ENCODE measurements around the gene MCM7.

MCM7 gene

GRCh38 chr7:100049441-100050291 lies 51.5 kb downstream of the MCM7 start, which contains the start of gene ZSCAN21:
Gene ZSCAN21, plus strand, starts transcription at chr7:100049774. Its CDS starts 7,233 bp downstream, at chr7:100057007.
- H3K27ac ChIP-seq = peak within 1 kb of the TSS; percentile 77
- no peak for TF ChIP-seq ZFX (IDR thresholded peaks at IDR 0.05)
- peak; percentile 32 for TF ChIP-seq CTCF (conservative IDR thresholded peaks at IDR 0.05)

- no peak for TF ChIP-seq CTCF (conservative IDR thresholded peaks at IDR 0.05)
- no peak for TF ChIP-seq ZFX (IDR thresholded peaks at IDR 0.05)
- H3K27ac ChIP-seq = no peak overlapping the region
Observed at GRCh38 chr7:100048680-100049079, 52.5 kb downstream of the MCM7 start.

GRCh38 chr7:100044718-100045117 lies 56.5 kb downstream of the MCM7 start:
- TF ChIP-seq ZFX (IDR thresholded peaks at IDR 0.05) (no peak), CTCF (conservative IDR thresholded peaks at IDR 0.05) (peak; percentile 50)
- no peak overlapping the region for H3K27ac ChIP-seq

Data from C4-2B (cell line).